Measurements from ENCODE around the gene SPAG16.
"Not testable (repeated sequence)": the region's sequence is repeated elsewhere in the genome, so short reads cannot be mapped to it uniquely, and the experiment has no call there.

The SPAG16 gene

DNA sequence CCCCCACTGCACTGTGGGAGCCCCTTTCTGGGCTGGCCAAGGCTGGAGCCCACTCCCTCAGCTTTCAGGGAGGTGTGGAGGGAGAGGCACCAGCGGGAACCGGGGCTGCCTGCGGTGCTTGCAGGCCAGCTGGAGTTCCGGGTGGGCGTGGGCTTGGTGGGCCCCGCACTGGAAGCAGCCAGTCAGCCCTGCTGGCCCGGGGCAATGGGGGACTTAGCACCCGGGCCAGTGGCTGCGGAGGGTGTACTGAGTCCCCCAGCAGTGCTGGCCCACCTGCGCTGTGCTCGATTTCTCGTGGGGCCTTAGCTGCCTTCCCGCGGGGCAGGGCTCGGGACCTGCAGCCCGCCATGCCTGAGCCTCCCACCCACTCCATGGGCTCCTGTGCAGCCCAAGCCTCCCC lies 434.1 kb downstream of the SPAG16 start:
- not testable (repeated sequence) for DNase-seq

DNA sequence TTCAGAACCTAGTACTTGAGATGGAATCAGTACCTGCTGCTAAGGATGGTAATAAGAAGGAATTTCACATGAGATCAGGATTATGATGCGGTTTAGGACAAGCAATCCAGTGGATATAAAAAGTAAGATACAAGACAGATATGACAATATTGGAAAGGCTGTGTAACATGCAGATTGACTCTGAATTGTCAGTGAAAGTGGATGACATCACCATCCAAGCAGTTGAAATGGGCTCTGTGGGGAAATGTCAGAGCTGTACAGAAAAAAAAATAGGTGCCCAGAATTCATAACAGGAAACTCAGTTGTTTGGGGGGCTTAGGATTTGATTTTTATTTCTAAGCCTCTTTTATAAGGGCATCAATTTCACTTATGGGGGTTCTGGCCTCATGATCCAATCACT lies 438.3 kb downstream of the SPAG16 start:
- DNase-seq = no peak

DNA sequence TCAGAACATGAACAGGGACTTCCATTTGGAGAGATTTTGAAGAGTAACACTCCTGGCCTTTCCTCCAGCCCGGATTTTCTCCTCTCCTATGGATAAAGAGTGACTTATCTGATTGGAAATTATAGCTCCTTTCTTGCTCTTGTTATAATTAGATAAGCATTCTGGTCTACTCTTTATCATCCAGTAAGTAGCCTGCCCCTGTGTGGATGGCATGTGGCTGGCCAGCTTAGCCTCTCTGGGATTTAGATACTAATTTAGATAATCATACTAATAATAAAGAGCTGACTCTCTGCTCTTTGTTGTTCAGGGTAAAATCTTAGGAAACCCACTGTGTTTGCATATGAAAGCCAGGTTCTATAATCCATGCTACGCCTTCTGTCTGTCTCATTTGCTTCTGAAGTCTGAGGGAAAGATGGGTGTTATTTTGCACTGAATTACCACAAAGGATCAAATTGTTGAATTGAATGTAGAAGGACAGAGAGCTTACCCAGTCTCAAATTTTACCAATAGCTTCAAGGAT lies 438.8 kb downstream of the SPAG16 start:
- no peak for DNase-seq

DNA sequence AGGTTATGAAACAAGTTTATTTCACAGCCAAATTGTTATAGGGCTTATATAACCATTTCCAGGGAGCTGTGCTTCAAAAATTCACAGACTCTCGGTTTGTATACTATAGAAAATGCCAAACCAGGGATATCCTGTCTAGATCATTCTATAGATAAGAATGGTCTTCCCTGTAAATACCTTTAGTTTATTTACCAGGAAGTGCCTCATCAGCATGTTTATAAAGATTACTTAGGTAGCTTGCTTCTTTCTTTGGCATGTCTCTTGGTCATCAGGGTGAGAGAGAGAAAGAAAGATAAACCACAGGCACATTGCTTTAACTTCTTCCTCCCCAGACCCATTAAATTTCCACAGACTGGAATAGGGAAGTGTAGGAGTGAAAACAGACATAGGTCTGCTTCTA lies 439.4 kb downstream of the SPAG16 start:
- DNase-seq = no peak

DNA sequence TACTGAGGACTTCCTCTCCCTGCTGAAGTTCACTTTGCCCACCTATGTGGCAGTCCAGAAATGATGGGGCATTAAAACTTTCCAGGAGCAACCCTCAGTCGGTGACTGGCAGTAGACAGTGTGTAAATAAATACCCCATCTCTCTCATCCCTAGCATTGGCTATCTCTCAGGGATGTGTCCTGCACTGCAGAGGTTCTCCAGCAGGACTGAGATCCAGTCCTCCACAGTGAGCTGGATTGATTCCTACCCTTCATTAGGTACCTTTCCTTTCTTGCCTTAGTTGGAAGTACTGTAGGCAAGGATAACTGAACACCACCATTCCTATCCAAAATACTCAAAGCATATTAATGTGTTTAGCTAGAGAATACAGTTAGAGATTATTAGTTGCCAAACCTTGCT lies 441.8 kb downstream of the SPAG16 start:
- DNase-seq = no peak

DNA sequence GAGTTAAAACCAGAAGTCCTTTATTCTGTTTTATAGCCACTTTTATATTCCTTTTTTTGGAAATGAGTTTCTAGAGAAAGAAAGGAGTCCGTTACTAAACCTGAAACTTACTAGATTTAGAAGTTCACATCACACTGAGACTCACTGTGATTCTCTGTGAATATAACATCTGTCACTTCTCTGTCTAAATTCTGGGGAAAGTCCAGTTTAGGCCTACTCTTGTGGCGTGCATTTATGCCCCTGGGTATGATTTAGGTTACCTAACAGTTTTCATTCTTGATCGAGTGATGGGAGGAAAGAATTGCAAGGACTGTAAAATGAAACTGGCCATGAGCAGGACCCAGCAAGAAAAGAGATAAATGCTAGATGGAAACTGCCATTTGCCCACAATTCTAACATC lies 449.6 kb downstream of the SPAG16 start:
- no peak for DNase-seq

DNA sequence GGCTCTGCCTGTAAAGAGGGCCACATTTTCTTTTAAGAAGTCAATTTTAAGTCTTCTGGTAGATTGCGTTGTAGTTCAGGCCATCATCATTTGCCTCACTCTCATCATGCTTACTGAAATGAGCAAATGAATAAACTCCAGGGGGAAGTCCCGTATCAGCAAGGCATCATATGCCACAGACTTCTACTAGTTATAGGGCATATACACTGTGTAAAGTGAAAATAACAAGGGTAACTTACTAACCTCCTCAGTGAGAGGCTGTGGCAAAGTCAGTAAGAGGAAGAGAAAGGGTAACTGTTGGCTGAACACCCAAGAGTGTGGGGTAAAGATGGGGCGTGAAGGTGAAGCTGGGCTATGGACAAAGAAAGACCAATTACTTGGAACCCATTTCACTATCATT lies 456.2 kb downstream of the SPAG16 start:
- no peak for DNase-seq

DNA sequence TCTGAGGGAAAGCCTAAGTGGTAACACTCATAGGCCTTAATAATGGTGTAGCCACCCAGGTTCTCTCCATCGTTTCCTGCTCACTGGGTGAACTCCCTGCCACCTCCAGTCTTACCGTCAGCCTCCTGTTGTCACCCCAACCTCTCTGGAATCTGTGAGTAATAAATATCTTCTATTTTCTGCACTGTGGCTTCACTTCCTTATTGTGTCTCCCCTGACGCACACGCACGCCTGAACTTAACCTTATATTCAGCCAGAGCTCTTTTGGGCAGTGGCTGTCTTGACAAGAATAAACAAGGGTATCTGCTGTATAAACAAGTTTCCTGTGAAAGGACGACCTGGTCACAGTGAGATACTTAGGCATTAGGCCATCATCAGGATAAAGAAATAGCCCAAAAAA lies 467.2 kb downstream of the SPAG16 start:
- no peak for DNase-seq

DNA sequence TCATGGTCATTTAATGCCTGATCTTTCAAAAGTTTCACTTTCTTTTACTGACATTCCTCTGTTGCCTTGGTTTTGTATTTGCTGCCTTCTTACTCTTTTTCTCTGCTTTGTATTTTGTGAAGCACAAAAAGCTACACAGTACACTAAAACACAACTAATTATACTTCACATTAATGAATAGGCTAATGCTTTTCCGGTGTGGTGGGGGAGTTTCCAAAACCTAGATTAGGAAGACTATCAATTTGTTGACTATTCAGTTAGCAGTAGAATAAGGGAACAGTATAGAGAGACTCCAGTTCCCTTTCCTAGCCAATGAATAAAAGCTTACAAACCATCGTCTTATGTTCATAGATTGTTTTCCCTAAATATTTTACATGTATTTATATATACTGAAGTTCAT lies 468.3 kb downstream of the SPAG16 start:
- no peak for DNase-seq

DNA sequence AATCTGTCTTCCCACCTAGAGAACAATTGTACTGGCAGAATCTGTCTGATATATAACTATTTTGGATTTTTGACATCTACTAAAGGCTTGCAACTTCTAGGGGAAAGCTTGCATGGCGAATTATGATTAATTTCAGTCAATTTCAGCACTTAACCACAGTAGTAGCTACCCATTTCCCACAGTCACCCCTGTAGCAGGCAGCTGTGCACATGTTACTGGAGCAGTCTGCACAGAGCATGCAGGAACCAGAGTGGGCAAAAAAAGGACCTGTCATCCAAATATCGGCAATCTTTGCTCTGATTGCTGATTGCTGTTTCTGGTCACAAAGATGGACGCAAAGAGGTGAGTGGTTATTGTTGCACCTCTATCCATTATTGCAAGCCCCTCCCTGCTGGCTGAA lies 473.3 kb downstream of the SPAG16 start:
- DNase-seq = no peak

DNA sequence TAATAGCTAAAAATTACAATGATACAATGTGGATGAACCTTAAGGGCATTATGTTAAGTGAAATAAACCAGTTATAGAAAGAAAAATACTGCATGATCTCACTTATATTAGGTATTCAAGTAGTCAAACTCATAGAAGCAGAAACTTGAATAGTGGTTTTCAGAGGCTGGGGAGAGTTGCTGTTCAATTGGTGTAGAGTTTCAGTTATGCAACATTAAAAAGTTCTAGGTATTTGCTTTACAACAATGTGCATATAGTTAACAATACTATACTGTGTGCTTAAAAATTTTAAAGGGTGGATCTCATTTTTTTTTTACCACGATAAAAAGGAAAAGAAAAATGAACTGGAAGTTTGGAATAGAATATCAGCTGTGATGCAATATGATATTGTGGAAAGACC lies 479.1 kb downstream of the SPAG16 start:
- DNase-seq = no peak

DNA sequence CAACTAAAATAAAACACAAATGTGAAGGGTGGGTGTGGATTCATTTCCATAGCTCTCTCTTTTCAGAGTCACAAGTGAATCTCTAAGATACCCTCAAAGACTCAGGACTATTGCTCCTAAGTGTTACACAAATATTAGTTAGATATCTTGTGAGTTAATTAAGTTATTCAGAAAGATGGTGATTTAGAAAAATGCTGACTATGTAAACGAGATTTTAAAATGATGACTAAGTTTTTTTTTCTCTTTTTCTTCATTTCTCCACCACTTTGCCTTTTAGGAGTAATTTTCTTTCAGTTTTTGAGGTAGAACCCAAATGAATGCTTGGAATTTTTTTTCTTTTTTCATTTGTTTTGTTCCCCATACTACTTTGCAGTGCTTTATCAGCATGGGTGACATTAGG lies 479.7 kb downstream of the SPAG16 start:
- DNase-seq = no peak

DNA sequence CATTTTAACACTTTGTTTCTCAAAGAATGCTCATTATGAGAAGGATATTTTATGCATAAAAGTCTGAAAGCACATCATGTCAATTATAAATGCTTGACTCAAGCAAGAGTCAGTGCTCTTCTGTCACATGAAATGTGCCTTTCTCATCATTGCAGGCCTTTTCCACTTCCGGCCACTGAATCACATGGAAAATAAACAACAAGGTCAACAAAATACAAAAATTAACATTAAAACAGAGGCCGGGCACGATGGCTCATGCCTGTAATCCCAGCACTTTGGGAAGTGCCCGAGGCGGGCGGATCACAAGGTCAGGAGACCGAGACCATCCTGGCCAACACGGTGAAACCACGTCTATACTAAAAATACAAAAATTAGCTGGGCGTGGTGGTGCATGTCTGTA lies 480.6 kb downstream of the SPAG16 start:
- peak; percentile 42 for DNase-seq

DNA sequence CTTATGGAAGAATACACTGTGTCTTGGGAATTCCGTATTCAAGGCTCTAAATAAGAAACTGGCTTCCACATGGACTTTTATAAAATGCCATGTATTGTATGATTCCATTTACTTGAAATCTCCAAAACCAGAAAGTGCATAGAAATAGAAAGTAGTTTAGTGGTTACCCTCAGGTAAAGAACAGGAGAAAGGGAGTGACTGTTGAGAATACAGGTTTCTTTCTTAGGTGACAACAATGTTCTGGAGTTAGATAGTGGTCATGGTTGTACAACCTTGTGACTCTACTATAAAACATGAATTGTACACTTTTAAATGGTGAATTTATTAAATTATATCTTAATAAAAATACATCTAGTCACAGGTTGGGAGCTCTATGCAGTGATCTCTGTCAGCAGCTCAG lies 481.8 kb downstream of the SPAG16 start:
- DNase-seq = no peak

DNA sequence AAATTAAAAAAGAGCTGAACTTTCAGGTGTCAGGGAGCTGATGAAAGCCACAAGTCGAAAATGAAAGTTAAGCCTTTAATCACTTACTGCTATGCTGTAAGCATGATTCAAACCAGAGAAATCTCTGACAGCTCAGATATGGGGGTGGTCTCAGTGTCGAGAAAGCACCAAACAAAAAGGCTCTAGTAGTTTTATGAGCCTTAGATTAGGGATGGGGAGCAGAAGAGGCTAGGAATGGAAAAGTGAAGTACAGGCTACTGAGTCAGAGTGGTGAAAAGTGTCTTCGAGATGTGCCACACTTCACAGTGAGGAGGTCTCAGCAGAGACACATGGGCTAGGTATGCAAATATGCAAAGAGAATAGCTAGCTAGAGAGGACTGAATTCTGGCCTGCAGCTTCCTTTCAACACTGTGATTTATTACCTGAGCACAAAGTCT lies 482.2 kb downstream of the SPAG16 start:
- peak; percentile 4 for DNase-seq

DNA sequence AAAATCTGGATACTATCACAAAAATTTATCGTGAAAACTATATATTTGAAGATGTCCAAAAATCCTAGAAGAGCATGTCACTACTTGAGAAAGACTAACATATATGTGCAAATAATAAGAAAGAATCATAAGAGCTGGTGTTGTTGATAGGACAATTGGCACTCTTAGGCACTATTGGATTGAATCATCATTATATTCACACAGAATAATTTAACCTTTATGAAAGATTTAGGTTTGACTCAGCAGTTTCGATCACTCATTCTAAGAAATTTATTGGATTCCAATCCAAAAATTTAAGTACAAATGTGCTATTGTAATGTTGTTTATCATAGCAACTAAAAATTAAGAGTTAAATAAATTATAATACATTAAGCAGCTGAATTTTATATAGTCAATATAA lies 503.6 kb downstream of the SPAG16 start:
- no peak for DNase-seq

DNA sequence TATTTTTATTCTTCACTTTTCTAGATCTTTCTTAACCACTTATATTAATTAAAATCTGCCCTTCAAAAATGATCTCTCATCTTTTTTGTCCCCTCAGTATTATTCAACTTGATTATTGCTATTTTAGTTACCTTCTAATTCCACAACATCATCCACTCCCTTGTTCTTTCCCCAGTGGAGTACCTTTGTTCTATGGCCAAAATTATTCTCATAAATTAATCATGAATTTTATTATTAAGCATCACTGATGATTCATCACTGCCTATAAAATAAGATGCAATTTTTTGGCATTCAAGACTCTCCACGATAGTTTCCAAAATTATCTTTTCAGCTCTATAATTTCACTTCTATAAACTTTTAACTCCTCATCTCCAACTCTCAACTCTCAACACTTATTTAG lies 505.7 kb downstream of the SPAG16 start:
- DNase-seq = no peak

DNA sequence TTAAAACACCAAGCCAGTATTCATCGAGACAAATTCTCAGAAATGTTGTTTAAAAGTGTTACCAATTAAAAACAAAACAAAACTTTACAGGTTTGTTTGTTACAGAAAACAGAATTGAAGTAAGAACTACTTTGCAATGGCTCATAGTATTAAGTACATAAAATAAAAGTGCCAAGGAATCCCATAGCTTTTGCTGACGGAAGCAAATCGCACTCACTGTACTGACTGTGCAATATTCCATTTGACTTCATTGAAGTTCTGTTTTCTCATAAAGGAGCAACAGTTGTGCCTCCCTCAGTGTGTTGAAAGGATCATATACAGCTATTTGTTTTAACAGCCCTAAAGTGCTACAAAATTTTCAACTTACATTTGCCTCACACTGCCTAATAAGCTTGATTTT lies 507.8 kb downstream of the SPAG16 start:
- DNase-seq = no peak

DNA sequence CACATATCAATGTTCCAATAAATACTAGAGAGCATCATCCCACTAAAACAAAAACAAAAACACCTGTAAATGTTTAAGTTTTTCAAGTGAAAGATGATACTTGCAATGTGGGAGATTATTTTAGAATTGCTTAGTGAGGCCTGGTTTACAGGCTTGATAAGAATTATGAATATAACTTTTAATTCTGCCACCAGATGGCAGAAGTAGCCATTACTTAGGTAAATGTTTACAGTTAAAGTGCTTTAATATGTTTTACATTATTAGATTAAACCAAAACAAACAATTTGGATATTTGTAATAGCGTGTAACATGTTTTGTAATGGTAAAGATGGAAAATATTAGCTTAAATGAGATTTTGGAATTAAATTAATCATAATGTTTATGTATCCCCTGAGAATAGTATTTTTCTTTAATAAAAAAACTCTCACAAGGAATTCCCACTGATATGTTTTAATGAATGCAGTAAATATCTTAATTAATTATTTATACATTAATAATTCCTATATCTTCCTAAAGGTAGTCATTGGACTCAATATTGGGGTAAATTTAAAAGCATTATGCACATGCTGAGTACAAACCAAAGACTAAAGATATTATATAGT lies 522.0 kb downstream of the SPAG16 start:
- DNase-seq = peak; percentile 40

DNA sequence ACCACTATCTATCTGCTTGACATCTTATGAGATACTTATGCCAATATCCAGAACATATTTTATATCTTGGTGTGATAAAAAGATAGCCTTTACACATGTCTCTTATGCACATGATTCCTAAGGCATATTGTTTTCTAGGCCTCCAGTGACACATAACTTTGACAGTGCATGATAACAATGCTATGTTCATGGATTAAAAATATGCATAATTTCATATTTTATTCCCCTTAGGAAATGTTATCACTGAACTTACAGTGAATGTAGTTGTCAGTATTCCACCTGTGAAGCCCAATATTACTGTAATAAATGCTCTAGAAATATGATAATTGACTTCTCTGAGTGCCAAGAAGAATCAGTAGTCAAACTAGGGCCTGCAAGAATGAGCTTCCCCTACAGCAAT lies 532.3 kb downstream of the SPAG16 start:
- DNase-seq = no peak

DNA sequence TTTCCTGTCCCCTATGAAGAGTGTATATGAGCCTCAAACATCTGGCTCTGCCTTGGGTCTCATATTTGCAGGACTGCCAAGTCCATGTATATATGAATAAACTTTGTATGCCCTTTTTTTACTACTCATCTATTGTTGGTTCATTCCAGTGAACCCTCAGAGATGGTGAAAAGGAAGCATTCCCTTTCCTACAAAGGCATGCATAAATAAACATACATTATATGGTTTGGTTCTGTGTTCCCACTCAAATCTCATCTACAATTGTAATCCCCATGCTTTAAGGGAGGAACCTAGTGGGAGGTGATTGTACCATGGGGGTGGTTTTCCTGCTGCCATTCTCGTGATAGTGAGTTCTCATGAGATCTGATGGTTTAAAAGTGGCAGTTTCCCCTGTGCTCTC lies 534.2 kb downstream of the SPAG16 start:
- DNase-seq = peak; percentile 43

DNA sequence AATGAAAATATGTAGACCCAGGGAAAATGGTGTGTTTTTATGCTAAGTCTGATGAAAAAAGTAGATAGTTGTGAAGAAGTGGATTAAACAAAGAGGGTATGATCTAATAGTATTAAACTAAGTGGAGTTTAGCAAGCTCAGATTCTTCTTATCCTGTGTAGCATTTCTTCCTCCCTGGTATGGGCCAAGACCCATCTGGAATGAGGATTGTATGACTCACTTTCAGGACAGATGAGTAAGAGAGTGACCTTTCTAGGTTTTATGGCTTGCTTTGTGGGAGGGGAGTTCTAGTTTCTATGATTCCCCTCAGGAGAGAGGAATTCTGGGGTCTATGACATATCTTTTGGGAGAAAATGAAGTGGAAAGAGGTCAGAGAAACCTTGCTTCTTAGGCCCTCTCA lies 550.1 kb downstream of the SPAG16 start:
- peak; percentile 92 for DNase-seq

DNA sequence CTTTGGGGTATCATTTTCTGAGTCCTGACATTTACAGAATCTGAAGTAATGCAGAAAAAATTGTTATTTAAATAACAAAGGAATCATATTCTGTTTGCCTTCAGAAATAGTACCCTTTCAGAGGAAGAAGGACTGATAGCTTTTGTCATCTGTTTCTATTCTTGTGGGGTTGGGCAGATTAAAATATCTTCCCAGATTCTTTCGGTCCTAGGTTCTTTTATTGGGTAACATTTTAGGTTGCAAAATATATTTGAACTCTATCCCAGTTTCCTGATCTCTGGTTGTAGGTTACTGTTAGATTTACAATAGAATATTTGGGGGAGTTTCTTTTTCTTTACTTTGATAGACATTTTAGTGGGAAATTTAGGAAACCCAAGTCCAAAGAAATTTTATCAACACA lies 550.5 kb downstream of the SPAG16 start:
- peak; percentile 60 for DNase-seq

DNA sequence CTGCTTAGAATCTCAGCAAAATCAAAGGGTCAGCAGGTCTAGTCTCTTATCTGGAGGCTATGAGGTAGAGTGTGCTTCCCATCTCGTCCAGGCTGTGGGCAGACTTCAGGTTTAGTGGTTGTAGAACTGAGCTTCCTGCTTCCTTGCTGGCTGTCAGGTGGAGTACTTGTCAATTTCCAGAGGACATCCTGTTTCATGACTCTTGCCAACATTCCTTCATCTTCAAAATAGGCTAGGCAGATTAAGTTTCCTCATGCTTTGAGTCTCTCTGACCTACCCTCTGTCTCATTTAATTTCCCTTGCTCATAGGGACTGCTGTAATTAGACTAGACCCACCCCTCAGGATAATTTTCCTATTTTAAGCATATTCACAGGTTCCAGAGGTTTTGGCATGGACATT lies 562.6 kb downstream of the SPAG16 start:
- DNase-seq = peak; percentile 16

DNA sequence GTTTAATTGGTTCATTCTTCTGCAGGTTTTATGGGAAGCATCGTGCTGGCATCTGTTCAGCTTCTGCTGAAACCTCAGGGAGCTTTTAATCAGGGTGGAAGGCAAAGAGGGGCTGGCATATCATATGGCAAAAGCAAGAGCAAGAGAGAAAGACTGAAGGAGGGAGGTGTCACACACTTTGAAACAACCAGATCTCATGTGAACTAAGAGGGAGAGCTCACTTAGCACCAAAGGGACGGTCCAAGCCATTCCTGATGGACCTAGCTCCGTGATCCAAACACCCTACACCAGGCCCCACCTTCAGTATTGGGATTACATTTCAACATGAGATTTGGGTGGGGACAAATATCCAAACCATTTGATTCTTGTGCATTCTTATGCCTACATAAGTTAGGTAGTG lies 563.1 kb downstream of the SPAG16 start:
- DNase-seq = no peak

DNA sequence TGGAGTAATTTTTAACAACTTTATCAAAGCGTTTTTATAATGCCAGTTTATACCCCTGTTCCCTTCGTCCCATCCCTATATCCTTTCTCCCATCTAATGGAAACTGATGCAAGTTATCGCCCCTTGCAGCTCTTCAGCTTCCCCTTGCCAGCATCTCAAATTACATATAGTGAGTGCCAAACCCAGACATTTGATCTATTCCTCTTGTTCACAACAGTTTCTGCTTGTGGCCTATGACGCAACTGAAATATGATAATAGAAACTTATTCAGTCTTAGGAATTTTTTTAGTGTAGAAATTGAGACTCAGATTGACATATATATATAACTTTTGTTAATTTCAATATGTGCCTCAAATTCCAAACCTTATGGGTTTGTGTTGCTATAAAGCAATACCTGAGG lies 564.4 kb downstream of the SPAG16 start:
- DNase-seq = peak; percentile 59
